Measurements from ENCODE around the gene LRRK1.

The LRRK1 gene

GRCh38 chr15:100931143-100931890, 12.2 kb downstream of the LRRK1 start:
- DNase-seq (ENCODE audit: extremely low spot score, insufficient read length, low read depth) = no peak
- peak; percentile 94 for FAIRE-seq

- FAIRE-seq = peak; percentile 35
- no peak for DNase-seq (ENCODE audit: extremely low spot score, insufficient read length, low read depth)
These were observed 13.7 kb downstream of the LRRK1 start for GRCh38 chr15:100932676-100933348.

GRCh38 chr15:100934166-100934565, 15.0 kb downstream of the LRRK1 start:
- FAIRE-seq (no peak), DNase-seq (ENCODE audit: extremely low spot score, insufficient read length, low read depth) (no peak)

GRCh38 chr15:100934726-100935125, 15.6 kb downstream of the LRRK1 start:
- peak; percentile 76 for FAIRE-seq

GRCh38 chr15:100937171-100937570, 18.0 kb downstream of the LRRK1 start:
- DNase-seq (ENCODE audit: extremely low spot score, insufficient read length, low read depth) (no peak), FAIRE-seq (no peak)

More at GRCh38 chr15:100934726-100935125, 15.6 kb downstream of the LRRK1 start:
- DNase-seq (ENCODE audit: extremely low spot score, insufficient read length, low read depth) = no peak

GRCh38 chr15:100939791-100940190, 20.6 kb downstream of the LRRK1 start:
- DNase-seq (ENCODE audit: extremely low spot score, insufficient read length, low read depth) = no peak
- FAIRE-seq = no peak

- FAIRE-seq (peak; percentile 93), DNase-seq (ENCODE audit: extremely low spot score, insufficient read length, low read depth) (no peak)
These were observed 21.7 kb downstream of the LRRK1 start for GRCh38 chr15:100940767-100941379.

GRCh38 chr15:100941536-100941935, 22.4 kb downstream of the LRRK1 start:
- FAIRE-seq = no peak
- no peak for DNase-seq (ENCODE audit: extremely low spot score, insufficient read length, low read depth)

GRCh38 chr15:100942656-100943425, 23.7 kb downstream of the LRRK1 start:
- FAIRE-seq = no peak
- DNase-seq (ENCODE audit: extremely low spot score, insufficient read length, low read depth) = no peak

- DNase-seq (ENCODE audit: extremely low spot score, insufficient read length, low read depth) (no peak), FAIRE-seq (peak; percentile 90)
These were observed 25.2 kb downstream of the LRRK1 start for GRCh38 chr15:100944244-100944895.

GRCh38 chr15:100944986-100945385, 25.8 kb downstream of the LRRK1 start:
- FAIRE-seq (no peak), DNase-seq (ENCODE audit: extremely low spot score, insufficient read length, low read depth) (no peak)

GRCh38 chr15:100947760-100948429, 28.7 kb downstream of the LRRK1 start:
- FAIRE-seq = peak; percentile 87
- no peak for DNase-seq (ENCODE audit: extremely low spot score, insufficient read length, low read depth)

GRCh38 chr15:100948430-100948762, 29.2 kb downstream of the LRRK1 start:
- DNase-seq (ENCODE audit: extremely low spot score, insufficient read length, low read depth) (no peak), FAIRE-seq (no peak)

- FAIRE-seq = peak; percentile 64
- no peak for DNase-seq (ENCODE audit: extremely low spot score, insufficient read length, low read depth)
These were observed 30.5 kb downstream of the LRRK1 start for GRCh38 chr15:100949691-100950090.

- DNase-seq (ENCODE audit: extremely low spot score, insufficient read length, low read depth) = no peak
- peak; percentile 33 for FAIRE-seq
These were observed 32.8 kb downstream of the LRRK1 start for GRCh38 chr15:100951965-100952364.

GRCh38 chr15:100952566-100952965, 33.4 kb downstream of the LRRK1 start:
- FAIRE-seq (no peak), DNase-seq (ENCODE audit: extremely low spot score, insufficient read length, low read depth) (no peak)

- DNase-seq (ENCODE audit: extremely low spot score, insufficient read length, low read depth) (no peak), FAIRE-seq (no peak)
These were observed 39.3 kb downstream of the LRRK1 start for GRCh38 chr15:100958326-100959065.

- FAIRE-seq = no peak
- no peak for DNase-seq (ENCODE audit: extremely low spot score, insufficient read length, low read depth)
These were observed 40.2 kb downstream of the LRRK1 start for GRCh38 chr15:100959066-100960050.

Data from GM18507 (cell line).